Measurements from ENCODE around the gene FUOM.

The FUOM gene

DNA sequence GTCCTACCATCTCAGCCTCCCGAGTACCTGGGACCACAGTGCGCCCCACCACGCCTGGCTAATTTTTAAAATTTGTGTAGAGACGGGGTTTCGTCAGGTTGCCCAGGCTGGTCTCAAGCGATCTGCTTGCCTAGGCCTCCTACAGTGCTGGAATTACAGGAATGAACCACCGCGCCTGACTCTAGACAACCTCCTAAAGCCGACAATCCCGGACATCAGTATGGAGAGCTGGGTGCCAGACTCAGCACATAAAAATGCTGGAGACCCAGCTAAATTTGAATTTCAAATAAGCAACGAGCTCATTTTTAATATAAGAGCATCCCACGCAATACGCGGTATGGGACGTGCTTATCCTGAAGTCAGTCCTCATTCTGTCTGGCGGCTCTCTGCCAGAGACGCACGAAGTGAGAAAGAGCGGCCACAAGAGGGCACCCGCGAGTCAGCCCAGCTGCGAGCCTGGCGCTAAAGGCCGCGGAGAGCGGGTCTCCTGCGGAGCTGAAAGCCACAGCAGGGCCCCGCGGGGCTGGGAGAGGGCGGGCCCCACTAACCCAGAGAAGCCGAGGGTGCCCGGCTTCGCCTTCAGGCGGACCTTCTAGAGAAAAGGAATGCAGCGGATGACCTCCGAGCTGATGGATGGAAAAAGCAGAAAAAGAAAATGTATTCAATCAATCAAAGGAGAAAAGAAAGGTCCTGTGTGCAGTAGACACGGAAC is 28.2 kb downstream of the FUOM start:
- Histone ChIP-seq H3K27me3 (replicated peaks; ENCODE audit: control insufficient read depth, insufficient read depth, low read length) (no peaks in the 10 kb centered on the region; the same call in 1 of the 2 replicates), H3K36me3 (ENCODE audit: control insufficient read depth, insufficient read depth, low read length) (no peaks in the 10 kb centered on the region), H3K4me3 (replicated peaks; ENCODE audit: low read depth, low read length) (peak overlapping the region; percentile 0; the same call in 1 of the 2 replicates)
- TF ChIP-seq CTCF (IDR thresholded peaks at IDR 0.05; ENCODE audit: insufficient read depth, low read length, poor library complexity, severe bottlenecking), result peak; percentile 96
- peak; percentile 81 for DNase-seq (ENCODE audit: extremely low read depth, insufficient read length)

DNA sequence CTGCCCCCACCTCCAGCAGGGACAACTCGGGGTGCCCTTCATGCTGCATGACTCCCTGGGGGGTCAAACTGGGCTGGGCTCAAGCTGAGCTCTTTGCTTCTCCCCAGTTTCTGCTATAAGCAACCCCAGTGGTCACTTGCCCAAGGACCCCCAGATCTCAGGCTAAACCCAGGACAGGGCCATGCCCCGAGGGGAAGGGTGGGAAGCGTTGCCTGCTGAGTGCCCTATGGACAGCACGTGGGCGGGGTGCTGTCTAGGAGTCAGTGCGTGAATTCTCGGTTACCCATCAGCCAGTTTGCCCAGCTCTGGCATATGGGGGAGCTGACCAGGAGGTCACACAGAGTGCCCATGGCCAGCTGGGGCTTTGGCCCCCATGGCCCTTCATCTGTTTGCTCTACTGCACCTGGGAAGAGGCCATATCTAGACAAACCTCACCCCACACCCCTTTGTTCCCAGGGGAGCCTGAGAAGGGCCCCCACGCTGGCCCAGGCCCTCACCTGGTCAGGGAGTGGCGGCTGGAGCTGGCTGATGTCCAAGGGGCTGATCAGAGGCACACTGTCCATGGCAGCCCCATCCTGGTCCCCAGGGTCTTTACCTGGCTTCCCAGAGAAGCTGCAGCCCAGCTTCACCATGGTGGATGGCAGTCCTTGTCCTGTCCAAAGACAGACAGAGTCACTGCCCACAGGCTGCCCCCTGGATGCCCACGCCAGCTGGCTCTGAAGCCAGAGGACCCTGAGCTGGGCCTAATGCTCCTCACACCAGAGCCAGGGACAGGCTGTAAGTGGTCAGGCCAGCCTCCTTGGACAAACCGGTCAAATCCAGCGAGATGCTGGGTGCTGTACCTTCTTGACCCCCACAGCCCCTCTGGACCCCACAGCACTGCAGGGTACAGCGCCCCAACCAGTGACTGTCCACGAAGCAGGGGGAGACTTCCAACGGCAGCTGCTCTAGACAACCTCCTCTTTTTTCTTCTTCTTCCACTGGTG is 29.2 kb downstream of the FUOM start:
- Histone ChIP-seq H3K27me3 (replicated peaks; ENCODE audit: control insufficient read depth, insufficient read depth, low read length) (no peaks in the 10 kb centered on the region; the same call in 1 of the 2 replicates), H3K36me3 (ENCODE audit: control insufficient read depth, insufficient read depth, low read length) (no peaks in the 10 kb centered on the region), H3K4me3 (replicated peaks; ENCODE audit: low read depth, low read length) (no peak overlapping the region)
- no peak for TF ChIP-seq CTCF (IDR thresholded peaks at IDR 0.05; ENCODE audit: insufficient read depth, low read length, poor library complexity, severe bottlenecking)
- DNase-seq (ENCODE audit: extremely low read depth, insufficient read length), result no peak

DNA sequence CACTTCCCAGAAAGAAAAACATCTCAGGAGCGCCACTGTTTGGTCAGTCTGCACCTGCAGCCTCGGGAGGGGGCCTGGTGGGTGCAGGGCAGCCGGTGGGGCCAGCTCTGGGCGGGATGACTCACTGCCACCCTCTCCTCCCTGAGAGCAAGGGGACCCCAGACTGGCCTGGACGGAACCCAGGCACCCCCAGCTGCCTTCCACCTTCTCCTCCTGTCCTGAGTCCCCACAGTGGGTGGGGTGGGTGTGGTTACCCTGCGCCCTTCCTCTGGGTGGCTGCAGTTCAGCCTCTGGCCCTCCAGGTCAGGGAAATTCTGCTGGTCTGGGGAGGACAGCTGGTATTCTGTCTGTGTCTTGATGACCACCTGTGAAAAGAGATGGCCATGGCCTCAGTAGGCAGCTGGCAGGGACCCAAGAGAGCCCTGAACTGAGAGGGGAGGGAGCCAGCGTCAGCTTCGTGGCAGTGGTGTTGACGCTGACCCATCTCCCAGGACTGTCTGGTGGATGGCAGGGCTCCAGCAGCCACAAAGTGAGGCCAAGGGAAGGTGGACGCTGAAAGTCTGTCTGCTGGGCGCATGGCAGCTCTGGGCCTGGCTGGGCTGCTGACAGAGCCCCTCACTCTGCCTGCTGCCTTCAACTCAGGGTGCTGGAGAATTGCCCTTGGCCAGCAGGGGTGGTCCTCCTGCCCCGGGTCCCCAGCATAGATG is 30.0 kb downstream of the FUOM start:
- TF ChIP-seq CTCF (IDR thresholded peaks at IDR 0.05; ENCODE audit: insufficient read depth, low read length, poor library complexity, severe bottlenecking), result no peak
- H3K27me3 ChIP-seq (replicated peaks; ENCODE audit: control insufficient read depth, insufficient read depth, low read length), result no peaks in the 10 kb centered on the region; the same call in 1 of the 2 replicates
- H3K36me3 ChIP-seq (ENCODE audit: control insufficient read depth, insufficient read depth, low read length), result no peaks in the 10 kb centered on the region
- no peak for DNase-seq (ENCODE audit: extremely low read depth, insufficient read length)
- no peak overlapping the region for H3K4me3 ChIP-seq (replicated peaks; ENCODE audit: low read depth, low read length)

GRCh38 chr10:133326745-133327650 is 30.8 kb downstream of the FUOM start:
- Histone ChIP-seq H3K4me3 (replicated peaks; ENCODE audit: low read depth, low read length) (no peak overlapping the region), H3K27me3 (replicated peaks; ENCODE audit: control insufficient read depth, insufficient read depth, low read length) (no peaks in the 10 kb centered on the region; the same call in 1 of the 2 replicates), H3K36me3 (ENCODE audit: control insufficient read depth, insufficient read depth, low read length) (no peaks in the 10 kb centered on the region)
- no peak for TF ChIP-seq CTCF (IDR thresholded peaks at IDR 0.05; ENCODE audit: insufficient read depth, low read length, poor library complexity, severe bottlenecking)
- DNase-seq (ENCODE audit: extremely low read depth, insufficient read length), result no peak

DNA sequence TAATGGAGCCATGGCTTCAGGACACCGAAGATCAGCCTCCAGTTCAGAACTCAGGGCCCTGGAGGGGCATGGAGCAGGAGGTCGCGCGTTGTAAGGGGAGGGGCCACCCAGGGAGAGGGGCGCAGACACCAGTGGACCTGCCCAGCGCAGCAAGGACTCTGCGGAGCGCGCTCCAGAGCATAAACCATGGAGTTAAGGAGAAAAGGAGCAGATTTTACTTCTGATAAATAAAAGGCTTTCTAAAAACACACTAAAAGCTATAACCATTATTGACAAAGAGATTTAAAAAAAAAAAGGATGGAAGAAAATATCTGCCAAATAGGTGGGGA is 31.6 kb downstream of the FUOM start:
- H3K27me3 ChIP-seq (replicated peaks; ENCODE audit: control insufficient read depth, insufficient read depth, low read length), result no peaks in the 10 kb centered on the region; the same call in 1 of the 2 replicates
- no peak for TF ChIP-seq CTCF (IDR thresholded peaks at IDR 0.05; ENCODE audit: insufficient read depth, low read length, poor library complexity, severe bottlenecking)
- DNase-seq (ENCODE audit: extremely low read depth, insufficient read length), result no peak
- no peaks in the 10 kb centered on the region for H3K36me3 ChIP-seq (ENCODE audit: control insufficient read depth, insufficient read depth, low read length)
- H3K4me3 ChIP-seq (replicated peaks; ENCODE audit: low read depth, low read length), result no peak overlapping the region

Measured in GM06990 (cell line).